Fibroblast of gingiva (primary cell): ENCODE data around the gene FBXW11.
A peak's percentile ranks its signal among the peaks of the same experiment; 100 is the strongest.

Experiments used
- DNase-seq: peaks from one replicate; pipeline ENCODE4 v3.0.0-alpha.2; 2011; ENCODE audit warnings: low read depth

The FBXW11 gene

GRCh38 chr5:172015346-172015745 is 8.9 kb upstream of the FBXW11 start:
- DNase-seq = no peak

GRCh38 chr5:172010278-172010677 is 3.8 kb upstream of the FBXW11 start:
- DNase-seq = no peak

GRCh38 chr5:172009536-172010270 is 3.3 kb upstream of the FBXW11 start:
- DNase-seq = no peak

- DNase-seq = no peak
Measured at GRCh38 chr5:172008689-172009141, 2.3 kb upstream of the FBXW11 start.

- no peak for DNase-seq
Measured at GRCh38 chr5:172008111-172008455, 1.6 kb upstream of the FBXW11 start.

GRCh38 chr5:172007175-172008110 is 1.0 kb upstream of the FBXW11 start:
- DNase-seq = no peak

- DNase-seq = no peak
Measured at GRCh38 chr5:172005708-172006320, 624 bp downstream of the FBXW11 start.

GRCh38 chr5:172004824-172005237 is 1.6 kb downstream of the FBXW11 start:
- no peak for DNase-seq

GRCh38 chr5:172003746-172004145 is 2.7 kb downstream of the FBXW11 start:
- peak; percentile 19 for DNase-seq

- DNase-seq = no peak
Measured at GRCh38 chr5:172002840-172003512, 3.5 kb downstream of the FBXW11 start.

GRCh38 chr5:172002310-172002709 is 4.1 kb downstream of the FBXW11 start:
- no peak for DNase-seq

GRCh38 chr5:171999877-172000276 is 6.6 kb downstream of the FBXW11 start:
- DNase-seq = no peak

- DNase-seq = no peak
Measured at GRCh38 chr5:171999100-171999499, 7.3 kb downstream of the FBXW11 start.

- DNase-seq = no peak
Measured at GRCh38 chr5:171997011-171997410, 9.4 kb downstream of the FBXW11 start.

- DNase-seq = no peak
Measured at GRCh38 chr5:171992813-171993212, 13.6 kb downstream of the FBXW11 start.

GRCh38 chr5:171992305-171992704 is 14.1 kb downstream of the FBXW11 start:
- no peak for DNase-seq

- no peak for DNase-seq
Measured at GRCh38 chr5:171990713-171991015, 15.8 kb downstream of the FBXW11 start.

GRCh38 chr5:171989946-171990712 is 16.3 kb downstream of the FBXW11 start:
- peak; percentile 35 for DNase-seq

GRCh38 chr5:171989276-171989675 is 17.2 kb downstream of the FBXW11 start:
- no peak for DNase-seq

GRCh38 chr5:171986772-171987171 is 19.7 kb downstream of the FBXW11 start:
- no peak for DNase-seq

GRCh38 chr5:171984748-171985419 is 21.6 kb downstream of the FBXW11 start:
- DNase-seq = peak; percentile 18
